GM19455 (cell line): ENCODE measurements around the gene SLC22A9.
"Not testable (repeated sequence)": the region's sequence is repeated elsewhere in the genome, so short reads cannot be mapped to it uniquely, and the experiment has no call there.

Source experiments
- ATAC-seq: cut with Tn5 transposase; IDR thresholded peaks from one replicate; pipeline ENCODE4 v1.9.1; 2021; ENCODE audit not compliant: unreplicated experiment

Gene SLC22A9

GRCh38 chr11:63369165-63369970 is at the start of gene SLC22A9:
SLC22A9 (plus strand) TSS chr11:63369785; CDS start chr11:63370057, 272 bp downstream.
- no peak for ATAC-seq

GRCh38 chr11:63321723-63322122 is 47.9 kb upstream of the SLC22A9 start:
- ATAC-seq: no peak

- not testable (repeated sequence) for ATAC-seq
Observed at GRCh38 chr11:63335089-63335488, 34.5 kb upstream of the SLC22A9 start.

GRCh38 chr11:63337070-63337469 is 32.5 kb upstream of the SLC22A9 start:
- no peak for ATAC-seq

GRCh38 chr11:63343130-63343529 is 26.5 kb upstream of the SLC22A9 start:
- ATAC-seq: no peak

GRCh38 chr11:63352144-63352543 is 17.4 kb upstream of the SLC22A9 start:
- ATAC-seq: no peak

- no peak for ATAC-seq
Observed at GRCh38 chr11:63362196-63362793, 7.3 kb upstream of the SLC22A9 start.

GRCh38 chr11:63369971-63370588 is 495 bp downstream of the SLC22A9 start:
- no peak for ATAC-seq

- no peak for ATAC-seq
Observed at GRCh38 chr11:63371396-63371795, 1.8 kb downstream of the SLC22A9 start.

- ATAC-seq: no peak
Observed at GRCh38 chr11:63375434-63375833, 5.8 kb downstream of the SLC22A9 start.

- ATAC-seq: no peak
Observed at GRCh38 chr11:63380130-63380529, 10.5 kb downstream of the SLC22A9 start.

GRCh38 chr11:63395697-63396096 is 26.1 kb downstream of the SLC22A9 start:
- no peak for ATAC-seq

GRCh38 chr11:63404161-63404935 is 34.8 kb downstream of the SLC22A9 start:
- ATAC-seq: no peak

GRCh38 chr11:63405114-63405513 is 35.5 kb downstream of the SLC22A9 start:
- no peak for ATAC-seq

- ATAC-seq: no peak
Observed at GRCh38 chr11:63406458-63406857, 36.9 kb downstream of the SLC22A9 start.

- ATAC-seq: no peak
Observed at GRCh38 chr11:63417174-63417852, 47.7 kb downstream of the SLC22A9 start.

- no peak for ATAC-seq
Observed at GRCh38 chr11:63427971-63428508, 58.5 kb downstream of the SLC22A9 start.

- ATAC-seq: not testable (repeated sequence)
Observed at GRCh38 chr11:63430731-63431130, 61.1 kb downstream of the SLC22A9 start.

GRCh38 chr11:63435351-63435750 is 65.8 kb downstream of the SLC22A9 start:
- not testable (repeated sequence) for ATAC-seq

- ATAC-seq: not testable (repeated sequence)
Observed at GRCh38 chr11:63435831-63436230, 66.2 kb downstream of the SLC22A9 start.
